Measurements from ENCODE around the gene PSPH. TPM values are rescaled to one million over a fixed set of nuclear protein-coding genes. Genes with fewer than 3 reads are reported as not detected.
A peak's percentile ranks its signal among the peaks of the same experiment; 100 is the strongest.
"Not testable (repeated sequence)": the region's sequence is repeated elsewhere in the genome, so short reads cannot be mapped to it uniquely, and the experiment has no call there.

The PSPH gene
- total and polyA plus RNA-seq, 3 donors from 2014 or later: 16.6 to 21.5 (median 18.4) TPM

DNA sequence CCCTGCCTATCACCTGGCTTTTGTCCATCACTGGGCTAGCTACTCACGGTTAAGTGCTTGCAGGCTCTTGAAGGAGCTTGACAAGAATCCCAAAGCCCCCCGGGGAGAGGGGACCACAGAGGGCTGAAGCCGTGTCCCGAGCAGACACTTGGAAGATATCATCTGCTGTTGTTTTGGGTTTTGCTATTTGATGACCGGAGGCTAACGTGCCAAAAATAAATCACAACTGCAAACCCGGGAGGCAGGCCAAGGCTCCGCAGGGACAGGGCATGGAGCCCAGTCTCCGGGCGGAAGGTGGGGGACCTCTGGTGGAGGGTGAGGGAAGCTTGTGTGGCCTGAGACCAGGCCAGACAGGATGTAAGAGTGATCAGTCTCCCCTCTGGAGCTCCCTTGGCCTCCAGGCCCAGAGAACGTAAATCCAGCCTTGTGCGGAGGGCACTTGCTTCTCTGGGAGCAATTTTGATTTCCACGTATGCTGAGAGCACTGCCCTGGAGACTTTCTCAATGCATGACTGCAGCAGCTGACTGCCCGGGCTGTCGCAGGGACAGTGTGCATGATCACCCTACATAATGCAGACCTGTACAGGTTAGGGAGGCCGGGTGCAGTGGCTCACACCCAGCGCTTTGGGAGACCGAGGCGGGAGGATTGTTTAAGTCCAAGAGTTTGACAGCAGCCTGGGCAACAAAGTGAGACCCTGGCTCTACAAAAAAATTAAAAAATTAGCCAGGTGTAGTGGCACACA lies 41.7 kb upstream of the PSPH start, which contains the start of gene PHKG1:
Gene PHKG1 (minus strand): TSS at position 164 of the 743 bp plus-strand sequence. CDS start 4,011 bp downstream, outside the sequence.
- WGBS, 2 donors: 40 to 62% methylated on average over 16 to 19 of the region's 19 CpGs
- intact Hi-C loops (cut with DNase I; ENCODE audit: low total_unique reads): no loop called here
- no peaks in the 10 kb centered on the region for H3K27me3 ChIP-seq
- DNase-seq: peak; percentile 79
- no peak for TF ChIP-seq POLR2A (IDR thresholded peaks at IDR 0.05)
- TF ChIP-seq, protein P1, sequence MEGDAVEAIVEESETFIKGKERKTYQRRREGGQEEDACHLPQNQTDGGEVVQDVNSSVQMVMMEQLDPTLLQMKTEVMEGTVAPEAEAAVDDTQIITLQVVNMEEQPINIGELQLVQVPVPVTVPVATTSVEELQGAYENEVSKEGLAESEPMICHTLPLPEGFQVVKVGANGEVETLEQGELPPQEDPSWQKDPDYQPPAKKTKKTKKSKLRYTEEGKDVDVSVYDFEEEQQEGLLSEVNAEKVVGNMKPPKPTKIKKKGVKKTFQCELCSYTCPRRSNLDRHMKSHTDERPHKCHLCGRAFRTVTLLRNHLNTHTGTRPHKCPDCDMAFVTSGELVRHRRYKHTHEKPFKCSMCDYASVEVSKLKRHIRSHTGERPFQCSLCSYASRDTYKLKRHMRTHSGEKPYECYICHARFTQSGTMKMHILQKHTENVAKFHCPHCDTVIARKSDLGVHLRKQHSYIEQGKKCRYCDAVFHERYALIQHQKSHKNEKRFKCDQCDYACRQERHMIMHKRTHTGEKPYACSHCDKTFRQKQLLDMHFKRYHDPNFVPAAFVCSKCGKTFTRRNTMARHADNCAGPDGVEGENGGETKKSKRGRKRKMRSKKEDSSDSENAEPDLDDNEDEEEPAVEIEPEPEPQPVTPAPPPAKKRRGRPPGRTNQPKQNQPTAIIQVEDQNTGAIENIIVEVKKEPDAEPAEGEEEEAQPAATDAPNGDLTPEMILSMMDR (IDR thresholded peaks at IDR 0.05): peak in 1 of 3 experiments; percentile 41
- peaks cover 13% of the 10 kb centered on the region for H3K4me1 ChIP-seq
- H3K36me3 ChIP-seq (ENCODE audit: low read depth, missing control alignments): no peaks in the 10 kb centered on the region
- H3K4me3 ChIP-seq: no peak within 1 kb of the TSS
- peak within 1 kb of the TSS in 1 of 2 donors; percentile 29 for H3K27ac ChIP-seq
- H3K9me3 ChIP-seq: no peaks in the 10 kb centered on the region

DNA sequence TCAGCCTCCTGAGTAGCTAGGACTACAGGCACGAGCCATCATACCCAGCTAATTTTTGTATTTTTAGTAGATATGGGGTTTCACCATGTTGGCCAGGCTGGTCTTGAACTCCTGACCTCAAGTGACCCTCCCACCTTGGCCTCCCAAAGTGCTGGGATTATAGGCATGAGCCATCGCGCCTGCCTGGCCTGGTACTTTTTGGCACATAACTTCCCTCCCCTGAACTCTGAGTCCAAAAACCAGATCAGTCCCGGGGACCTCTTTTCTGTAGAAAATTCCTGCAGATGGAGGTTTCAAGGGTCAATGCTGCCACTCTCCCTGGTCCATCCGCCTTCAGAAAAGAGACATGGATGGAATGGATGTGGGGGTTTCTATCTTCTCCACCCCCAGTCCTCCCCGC lies 41.1 kb upstream of the PSPH start:
- H3K36me3 ChIP-seq (ENCODE audit: low read depth, missing control alignments); H3K4me3 ChIP-seq; H3K9me3 ChIP-seq; H3K27me3 ChIP-seq; intact Hi-C loops (cut with DNase I; ENCODE audit: low total_unique reads); DNase-seq: not testable (repeated sequence)
- H3K27ac ChIP-seq: peak overlapping the region in 1 of 2 donors; percentile 29
- H3K4me1 ChIP-seq: peaks cover 13% of the 10 kb centered on the region
- 34 to 52% methylated on average over 5 to 6 of the region's 6 CpGs for WGBS, 2 donors

DNA sequence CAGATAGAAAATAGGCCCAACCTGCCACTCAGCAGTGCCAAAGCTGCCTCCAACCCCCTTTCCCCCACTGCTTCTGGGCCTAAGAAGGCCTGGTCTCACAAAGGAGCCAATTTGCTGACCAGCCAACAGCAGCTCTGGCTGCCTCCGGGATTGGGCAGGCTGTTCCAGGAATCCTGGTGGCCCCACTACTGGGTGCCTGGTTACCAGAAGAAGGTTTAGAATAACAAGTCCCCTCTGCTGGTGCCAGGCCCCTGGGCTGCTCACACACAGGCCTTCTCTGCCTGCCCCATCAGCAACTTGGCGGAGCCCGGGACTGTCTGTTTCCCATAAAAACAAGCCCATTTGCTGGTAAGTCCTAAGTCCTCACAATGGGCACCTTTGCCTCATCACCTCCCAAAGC lies 40.3 kb upstream of the PSPH start:
- Histone ChIP-seq H3K27ac (peak overlapping the region in 1 of 2 donors; percentile 29), H3K27me3 (no peaks in the 10 kb centered on the region), H3K4me3 (no peak overlapping the region), H3K36me3 (ENCODE audit: low read depth, missing control alignments) (no peaks in the 10 kb centered on the region), H3K9me3 (no peaks in the 10 kb centered on the region), H3K4me1 (peaks cover 13% of the 10 kb centered on the region)
- 50 to 82% methylated on average over 1 to 3 of the region's 3 CpGs for WGBS, 2 donors
- intact Hi-C loops (cut with DNase I; ENCODE audit: low total_unique reads): no loop called here
- DNase-seq: no peak
- TF ChIP-seq, protein P1 (IDR thresholded peaks at IDR 0.05): no peak
- no peak for TF ChIP-seq POLR2A (IDR thresholded peaks at IDR 0.05)

DNA sequence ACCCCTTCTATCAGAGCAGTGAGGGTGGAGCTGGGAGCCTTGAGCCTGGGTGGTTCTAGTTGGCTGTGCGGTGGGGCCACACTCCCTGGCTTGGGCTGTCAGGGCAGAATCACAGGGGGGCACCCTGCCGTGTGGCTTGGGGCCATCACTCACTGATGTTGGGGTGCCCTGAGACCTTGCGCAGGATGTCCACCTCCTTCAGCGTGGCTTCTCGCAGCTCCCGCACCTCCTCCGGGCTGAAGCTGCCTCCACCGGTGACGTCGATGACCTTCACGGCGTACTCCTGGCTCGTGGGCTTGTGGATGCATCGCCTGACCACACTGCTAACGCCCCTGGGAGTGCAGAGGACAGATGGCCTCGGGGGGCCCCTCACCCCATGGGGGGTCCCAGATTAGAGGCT lies 36.2 kb upstream of the PSPH start:
- Histone ChIP-seq H3K27me3 (no peaks in the 10 kb centered on the region), H3K36me3 (ENCODE audit: low read depth, missing control alignments) (no peaks in the 10 kb centered on the region), H3K27ac (no peak overlapping the region), H3K9me3 (no peaks in the 10 kb centered on the region), H3K4me3 (no peak overlapping the region), H3K4me1 (peaks cover 12% of the 10 kb centered on the region)
- DNase-seq: no peak
- 89% methylated on average over 16 of the region's 16 CpGs; no CpG with 5 or more reads in 1 of the 2 donors for WGBS, 2 donors
- intact Hi-C loops (cut with DNase I; ENCODE audit: low total_unique reads): no loop called here
- TF ChIP-seq, protein P1 (IDR thresholded peaks at IDR 0.05): no peak
- TF ChIP-seq POLR2A (IDR thresholded peaks at IDR 0.05): no peak

DNA sequence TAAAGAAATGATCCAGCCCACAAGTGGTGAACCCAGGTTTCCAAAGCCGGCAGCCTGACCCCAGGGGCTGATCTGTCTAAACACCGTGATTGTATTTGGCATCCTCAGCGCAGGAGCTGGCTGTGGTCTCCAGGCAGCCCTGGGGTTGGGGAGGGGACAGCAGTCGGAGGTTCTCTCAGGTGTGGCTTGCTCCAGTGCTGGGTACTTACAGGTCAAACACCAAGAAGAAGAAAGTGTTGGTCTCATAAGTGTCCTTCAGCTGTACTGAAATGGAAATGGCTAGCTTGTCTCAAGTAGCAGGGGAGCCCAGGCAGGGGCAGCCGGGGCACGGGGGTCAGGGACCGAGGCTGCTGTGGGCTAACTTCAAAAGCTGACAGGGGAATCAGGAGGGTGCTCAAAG lies 35.5 kb upstream of the PSPH start:
- H3K36me3 ChIP-seq (ENCODE audit: low read depth, missing control alignments): no peaks in the 10 kb centered on the region
- no peak for TF ChIP-seq POLR2A (IDR thresholded peaks at IDR 0.05)
- intact Hi-C loops (cut with DNase I; ENCODE audit: low total_unique reads): no loop called here
- no peaks in the 10 kb centered on the region for H3K27me3 ChIP-seq
- no peak for DNase-seq
- H3K4me1 ChIP-seq: peaks cover 8% of the 10 kb centered on the region
- no peak overlapping the region for H3K27ac ChIP-seq
- H3K4me3 ChIP-seq: no peak overlapping the region
- H3K9me3 ChIP-seq: no peaks in the 10 kb centered on the region
- 89 to 94% methylated on average over 7 of the region's 7 CpGs for WGBS, 2 donors

Data from testis (tissue), 3 donors.